Breast epithelium (tissue), 4 donors: ENCODE measurements around the gene PLEKHM3. TPM values are rescaled to one million over a fixed set of nuclear protein-coding genes. Genes with fewer than 3 reads are reported as not detected.

Experiments
- DNase-seq, 2 donors: peaks; one replicate each; pipeline ENCODE4 v3.0.0-alpha.2; 2019; ENCODE audit warnings: low spot score in 2 of 2
- H3K27ac ChIP-seq, 2 donors: fragments of 200-600 bp; sonication (generic) in 1 of 2; one replicate each; pipeline ENCODE4 v1.5.1; 2016 to 2019; ENCODE audit warnings: mild to moderate bottlenecking in 1 of 2
- H3K27me3 ChIP-seq, 2 donors: fragments of 200-600 bp; sonication (generic) in 1 of 2; one replicate each; pipeline versions ENCODE4 v1.5.1 to v1.6.0; 2017 to 2019; ENCODE audit warnings: control low read depth in 1 of 2, mild to moderate bottlenecking in 1 of 2
- H3K36me3 ChIP-seq: fragments of 200-600 bp; one replicate; pipeline ENCODE4 v1.5.1; 2019
- H3K4me1 ChIP-seq, 2 donors: fragments of 200-600 bp; sonication (generic); one replicate each; pipeline ENCODE4 v1.5.1; 2016 to 2019; ENCODE audit warnings: control low read depth in 1 of 2
- H3K4me3 ChIP-seq, 3 donors: fragments of 200-600 bp; sonication (generic); 1 replicate in 2 of 3; 2 replicates in 1 of 3; pipeline ENCODE4 v1.5.1; 2016 to 2019; ENCODE audit warnings: mild to moderate bottlenecking in 3 of 3, moderate library complexity in 2 of 3
- H3K9me3 ChIP-seq, 2 donors: fragments of 200-600 bp; sonication (generic) in 1 of 2; one replicate each; pipeline ENCODE4 v1.5.1; 2016 to 2019; ENCODE audit warnings: control low read depth in 1 of 2
- POLR2A ChIP-seq: fragments of 450-650 bp; IDR thresholded peaks from one replicate; pipeline ENCODE4 v1.6.1; 2016; ENCODE audit warnings: antibody characterized with exemption, mild to moderate bottlenecking, moderate library complexity
- POLR2AphosphoS5 ChIP-seq, 3 donors: sonication (generic); formaldehyde crosslinking; IDR thresholded peaks; one replicate each; pipeline ENCODE4 v1.6.1; 2017; ENCODE audit warnings: antibody characterized with exemption in 3 of 3
- intact Hi-C: fragments of 100-400 bp; cut with DNase I; formaldehyde crosslinking; loops from one replicate; pipeline ENCODE4 v1.15.1; 2023; ENCODE audit warnings: low total_unique reads
- total RNA-seq, 3 donors: library from RNA; depleted of rRNA; stranded (reverse); fragments of >200 nt; gene quantifications; one replicate each; pipeline ENCODE4 v1.1.0, GENCODE V29; 2016
- TF ChIP-seq, protein P1 (sequence below), 3 donors: fragments of 450-650 bp; IDR thresholded peaks; one replicate each; pipeline ENCODE4 v1.5.1; 2016 to 2017; ENCODE audit warnings: antibody characterized with exemption in 3 of 3, mild to moderate bottlenecking in 3 of 3, moderate library complexity in 3 of 3

PLEKHM3 gene
- total RNA-seq, 3 donors from 2014 or later, result 24.3 to 35.0 (median 29.0) TPM

DNA sequence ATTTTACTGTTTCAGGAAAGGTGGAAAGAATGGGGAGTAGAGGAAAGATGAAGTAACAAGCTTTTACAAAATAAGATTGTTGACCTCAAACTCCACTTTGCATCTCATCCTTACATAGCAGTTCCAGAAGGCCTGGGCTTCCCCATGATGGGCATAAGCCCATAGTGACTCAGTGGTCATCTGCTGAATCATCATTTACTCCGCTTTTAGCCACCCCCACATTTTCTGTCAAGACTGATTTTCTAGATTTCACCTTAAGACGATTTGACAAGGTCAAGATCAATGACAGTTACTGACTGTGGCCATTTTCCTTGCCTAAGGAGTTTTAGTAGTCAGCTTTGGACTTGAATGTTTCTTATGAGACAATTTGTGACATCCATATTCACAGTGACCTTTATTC is 49.4 kb downstream of the PLEKHM3 start:
- no peak overlapping the region for H3K27ac ChIP-seq
- peaks cover 3% of the 10 kb centered on the region for H3K36me3 ChIP-seq
- TF ChIP-seq POLR2A, result no peak
- TF ChIP-seq, protein P1, sequence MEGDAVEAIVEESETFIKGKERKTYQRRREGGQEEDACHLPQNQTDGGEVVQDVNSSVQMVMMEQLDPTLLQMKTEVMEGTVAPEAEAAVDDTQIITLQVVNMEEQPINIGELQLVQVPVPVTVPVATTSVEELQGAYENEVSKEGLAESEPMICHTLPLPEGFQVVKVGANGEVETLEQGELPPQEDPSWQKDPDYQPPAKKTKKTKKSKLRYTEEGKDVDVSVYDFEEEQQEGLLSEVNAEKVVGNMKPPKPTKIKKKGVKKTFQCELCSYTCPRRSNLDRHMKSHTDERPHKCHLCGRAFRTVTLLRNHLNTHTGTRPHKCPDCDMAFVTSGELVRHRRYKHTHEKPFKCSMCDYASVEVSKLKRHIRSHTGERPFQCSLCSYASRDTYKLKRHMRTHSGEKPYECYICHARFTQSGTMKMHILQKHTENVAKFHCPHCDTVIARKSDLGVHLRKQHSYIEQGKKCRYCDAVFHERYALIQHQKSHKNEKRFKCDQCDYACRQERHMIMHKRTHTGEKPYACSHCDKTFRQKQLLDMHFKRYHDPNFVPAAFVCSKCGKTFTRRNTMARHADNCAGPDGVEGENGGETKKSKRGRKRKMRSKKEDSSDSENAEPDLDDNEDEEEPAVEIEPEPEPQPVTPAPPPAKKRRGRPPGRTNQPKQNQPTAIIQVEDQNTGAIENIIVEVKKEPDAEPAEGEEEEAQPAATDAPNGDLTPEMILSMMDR (IDR thresholded peaks at IDR 0.05), result no peak
- no peak for TF ChIP-seq POLR2AphosphoS5 (IDR thresholded peaks at IDR 0.05)
- H3K4me1 ChIP-seq, result no peaks in the 10 kb centered on the region
- no peak for DNase-seq
- no peak overlapping the region for H3K4me3 ChIP-seq
- no peaks in the 10 kb centered on the region for H3K27me3 ChIP-seq
- intact Hi-C loops, result no loop called here
- no peaks in the 10 kb centered on the region for H3K9me3 ChIP-seq

DNA sequence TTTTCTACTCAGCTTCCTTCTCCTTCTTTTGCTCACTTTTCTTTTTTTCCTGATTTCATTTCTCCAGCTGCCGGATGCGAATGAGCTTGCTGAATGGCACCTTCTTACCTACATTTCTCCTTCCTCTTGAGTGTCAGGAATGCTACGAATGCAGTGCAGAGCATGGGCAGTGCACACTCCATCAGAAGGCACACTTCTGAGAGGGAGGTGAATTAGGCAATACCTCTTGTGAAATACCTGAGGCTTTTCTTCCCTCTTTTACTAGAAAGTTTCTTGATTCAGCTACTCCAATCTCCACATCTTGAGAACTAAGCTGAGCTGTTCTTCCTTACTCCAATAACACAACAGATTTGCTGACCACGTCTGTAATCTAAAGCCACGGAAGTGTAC is 51.1 kb downstream of the PLEKHM3 start:
- Histone ChIP-seq H3K9me3 (no peaks in the 10 kb centered on the region), H3K4me1 (no peaks in the 10 kb centered on the region), H3K4me3 (no peak overlapping the region), H3K36me3 (peaks cover 3% of the 10 kb centered on the region), H3K27ac (no peak overlapping the region), H3K27me3 (no peaks in the 10 kb centered on the region)
- TF ChIP-seq POLR2A (no peak), POLR2AphosphoS5 (IDR thresholded peaks at IDR 0.05) (no peak)
- intact Hi-C loops, result no loop called here
- DNase-seq, result no peak

DNA sequence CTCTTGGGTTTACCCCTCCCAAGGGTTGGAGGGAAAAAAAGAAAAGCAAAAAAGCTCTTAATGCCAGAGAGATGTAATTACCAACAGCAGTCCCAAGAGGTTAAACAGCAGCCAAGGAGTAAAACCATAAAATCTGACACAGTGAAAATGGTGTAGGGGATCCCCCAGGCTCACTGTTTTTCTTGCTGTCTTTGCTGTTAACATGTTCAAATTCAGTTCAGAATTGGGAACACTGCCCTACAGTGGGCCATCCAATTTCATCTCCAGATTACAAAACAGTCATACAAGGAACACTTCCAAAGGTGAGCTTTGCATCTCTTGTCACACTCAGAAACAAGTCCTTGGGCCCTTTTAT is 54.5 kb downstream of the PLEKHM3 start:
- Histone ChIP-seq H3K27ac (no peak overlapping the region), H3K4me1 (no peaks in the 10 kb centered on the region), H3K36me3 (no peaks in the 10 kb centered on the region), H3K4me3 (no peak overlapping the region), H3K9me3 (no peaks in the 10 kb centered on the region), H3K27me3 (no peaks in the 10 kb centered on the region)
- no peak for TF ChIP-seq POLR2AphosphoS5 (IDR thresholded peaks at IDR 0.05)
- no peak for TF ChIP-seq POLR2A
- TF ChIP-seq, protein P1 (IDR thresholded peaks at IDR 0.05), result no peak
- DNase-seq, result no peak
- intact Hi-C loops, result no loop called here

DNA sequence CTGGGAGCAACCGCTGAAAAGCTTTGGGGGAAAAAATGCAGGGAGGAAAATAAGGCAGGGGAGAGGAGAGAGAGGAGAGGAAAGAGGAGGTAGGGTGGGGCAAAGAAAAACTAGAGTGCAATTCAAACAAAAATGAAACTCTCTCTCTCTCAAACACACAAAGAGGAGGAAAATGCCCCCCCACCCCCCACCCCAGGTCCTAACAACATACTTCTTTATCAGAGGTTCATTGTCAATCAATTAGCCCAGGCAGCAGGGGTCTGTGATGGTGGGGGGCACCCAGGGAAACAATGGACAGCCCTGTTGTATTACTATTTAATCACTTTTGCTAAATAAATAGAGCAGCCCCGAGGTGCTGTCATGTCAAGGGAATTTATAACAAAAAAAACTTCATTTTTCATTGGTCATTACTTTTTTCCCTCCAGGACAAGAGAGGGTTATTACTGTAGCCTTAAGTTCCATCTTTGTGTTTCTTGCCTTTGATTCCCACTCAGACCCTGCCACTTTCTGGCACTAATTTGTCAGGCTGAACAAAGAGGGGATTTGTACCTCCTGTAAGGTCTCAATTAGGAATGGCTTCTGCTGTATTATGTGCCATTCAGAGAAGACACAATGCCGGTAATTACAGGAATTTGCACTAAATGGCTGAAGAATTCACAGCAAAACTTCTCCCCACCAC is 55.0 kb downstream of the PLEKHM3 start:
- TF ChIP-seq, protein P1 (IDR thresholded peaks at IDR 0.05), result no peak
- no peak for TF ChIP-seq POLR2A
- TF ChIP-seq POLR2AphosphoS5 (IDR thresholded peaks at IDR 0.05), result no peak
- Histone ChIP-seq H3K4me3 (no peak overlapping the region), H3K4me1 (no peaks in the 10 kb centered on the region), H3K27ac (no peak overlapping the region), H3K27me3 (no peaks in the 10 kb centered on the region), H3K9me3 (no peaks in the 10 kb centered on the region), H3K36me3 (no peaks in the 10 kb centered on the region)
- intact Hi-C loops, result no loop called here
- DNase-seq, result no peak

DNA sequence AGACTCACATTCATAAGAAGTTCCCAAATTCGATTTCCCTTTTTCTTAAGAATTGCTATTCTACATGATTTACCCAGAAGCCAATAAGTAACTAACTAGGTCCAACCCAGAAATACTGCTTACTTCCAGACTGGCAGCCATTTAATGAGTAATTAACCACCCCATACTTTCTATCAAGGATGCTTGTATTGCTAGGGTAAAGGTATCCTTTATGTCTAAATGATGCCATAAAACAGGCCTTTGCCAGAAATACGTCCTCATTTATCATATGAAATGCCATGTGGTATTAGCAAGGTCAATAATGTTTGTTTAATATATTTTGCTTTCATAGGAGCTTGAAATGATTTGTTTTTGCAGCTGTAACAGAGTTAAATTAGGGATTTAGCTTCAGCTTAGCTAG is 56.1 kb downstream of the PLEKHM3 start:
- Histone ChIP-seq H3K4me3 (no peak overlapping the region), H3K9me3 (no peaks in the 10 kb centered on the region), H3K27me3 (no peaks in the 10 kb centered on the region), H3K27ac (no peak overlapping the region), H3K36me3 (no peaks in the 10 kb centered on the region), H3K4me1 (no peaks in the 10 kb centered on the region)
- TF ChIP-seq POLR2A (no peak), POLR2AphosphoS5 (IDR thresholded peaks at IDR 0.05) (no peak)
- TF ChIP-seq, protein P1 (IDR thresholded peaks at IDR 0.05), result no peak
- DNase-seq, result no peak
- intact Hi-C loops, result no loop called here
